Aorta (tissue), 5 donors: ENCODE results near the gene RNASET2. TPM values are rescaled to one million over a fixed set of nuclear protein-coding genes. Genes with fewer than 3 reads are reported as not detected.

ENCODE experiments used
- ATAC-seq: fragments of 200-7000 bp; cut with Tn5 transposase; one replicate; pipeline ENCODE4 v1.9.1; 2022; ENCODE audit warnings: moderate library complexity; ENCODE audit not compliant: low FRiP score
- DNase-seq, 2 donors: peaks; one replicate each; pipeline ENCODE4 v3.0.0-alpha.2; 2020
- H3K27ac ChIP-seq, 2 donors: one replicate each; pipeline ENCODE4 v1.5.1; 2013; ENCODE audit warnings: low read length in 2 of 2, mild to moderate bottlenecking in 2 of 2, moderate library complexity in 2 of 2, control low read depth in 1 of 2, inconsistent platforms in 1 of 2, low read depth in 1 of 2
- H3K27me3 ChIP-seq, 2 donors: one replicate each; pipeline ENCODE4 v1.6.1; 2013; ENCODE audit warnings: control low read depth in 1 of 2, low read length in 1 of 2, mild to moderate bottlenecking in 1 of 2, moderate library complexity in 1 of 2; ENCODE audit not compliant: insufficient read depth in 2 of 2, control insufficient read depth in 1 of 2
- H3K36me3 ChIP-seq, 2 donors: one replicate each; pipeline ENCODE4 v1.6.1; 2013; ENCODE audit warnings: control low read depth in 1 of 2, low read length in 1 of 2, mild to moderate bottlenecking in 1 of 2; ENCODE audit not compliant: insufficient read depth in 2 of 2, control insufficient read depth in 1 of 2
- H3K4me1 ChIP-seq, 2 donors: one replicate each; pipeline ENCODE4 v1.6.1; 2013; ENCODE audit warnings: low read length in 2 of 2, control low read depth in 1 of 2, mild to moderate bottlenecking in 1 of 2, moderate library complexity in 1 of 2; ENCODE audit not compliant: insufficient read depth in 2 of 2, control insufficient read depth in 1 of 2
- H3K4me3 ChIP-seq, 2 donors: one replicate each; pipeline ENCODE4 v1.5.1; 2013; ENCODE audit warnings: low read length in 2 of 2, control low read depth in 1 of 2, mild to moderate bottlenecking in 1 of 2
- H3K9me3 ChIP-seq: one replicate; pipeline ENCODE4 v1.6.1; 2013; ENCODE audit warnings: mild to moderate bottlenecking, low read length; ENCODE audit not compliant: control insufficient read depth
- whole genome bisulfite sequencing, 2 donors: extraction: QIAGEN DNeasy Blood & Tissue Kit; methylation state at CpG; one replicate each; pipeline ENCODE4 v1.1.7; 2013; 5-methylcytosine and 5-hydroxymethylcytosine counted together
- intact Hi-C, 2 donors: fragments of 100-400 bp; cut with DNase I; formaldehyde crosslinking; loops; one replicate each; pipeline versions ENCODE4 v1.14.2 to v1.15.0; 2022
- polyA plus RNA-seq, 2 donors: library from polyadenylated mRNA; stranded (reverse); fragments of 200-250 nt; gene quantifications; one replicate each; pipeline ENCODE4 v1.2.3, GENCODE V29; 2013
- total RNA-seq, 2 donors: library from RNA; stranded (reverse); fragmentation: NEBNext Ultra II Directional; extraction: Animal tissue kit (Norgen Biotek cat#: 25700); gene quantifications; one replicate each; pipeline ENCODE4 v1.2.1, GENCODE V29; 2021
- donor health status: healthy with polysubstance abuse.
- donor health status: Bipolar disorder and iron deficiency.
- donor health status: DM: no; HTN: no; CAD: no.
- donor health status: DM: no; HTN: no; CAD: no.
- donor health status: DM: yes; HTN: yes; CAD: no.

The RNASET2 gene
- total and polyA plus RNA-seq, 4 donors: 23.3 to 64.8 (median 34.4) TPM

DNA sequence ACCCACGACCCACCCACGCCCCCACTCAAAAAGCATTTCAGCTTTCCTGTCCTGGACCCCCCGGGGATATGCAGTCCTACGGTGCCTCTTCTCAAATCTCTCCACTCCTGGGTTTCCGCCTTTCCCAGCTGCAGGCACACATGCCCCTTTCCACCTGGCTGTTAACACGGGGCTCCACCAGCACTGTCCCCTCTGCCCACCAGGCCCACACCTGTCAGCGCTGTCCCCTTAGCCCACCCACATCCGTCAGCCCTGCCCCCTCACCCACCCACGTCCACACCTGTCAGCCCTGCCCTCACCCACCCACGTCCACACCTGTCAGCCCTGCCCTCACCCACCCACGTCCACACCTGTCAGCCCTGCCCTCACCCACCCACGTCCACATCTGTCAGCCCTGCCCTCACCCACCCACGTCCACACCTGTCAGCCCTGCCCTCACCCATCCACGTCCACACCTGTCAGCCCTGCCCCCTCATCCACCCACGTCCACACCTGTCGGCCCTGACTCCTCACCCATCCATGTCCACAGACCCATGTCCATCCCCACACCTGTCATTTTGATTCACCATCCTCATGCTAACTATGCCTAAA, 11.6 kb downstream of the RNASET2 start:
- intact Hi-C loops: no loop called here

DNA sequence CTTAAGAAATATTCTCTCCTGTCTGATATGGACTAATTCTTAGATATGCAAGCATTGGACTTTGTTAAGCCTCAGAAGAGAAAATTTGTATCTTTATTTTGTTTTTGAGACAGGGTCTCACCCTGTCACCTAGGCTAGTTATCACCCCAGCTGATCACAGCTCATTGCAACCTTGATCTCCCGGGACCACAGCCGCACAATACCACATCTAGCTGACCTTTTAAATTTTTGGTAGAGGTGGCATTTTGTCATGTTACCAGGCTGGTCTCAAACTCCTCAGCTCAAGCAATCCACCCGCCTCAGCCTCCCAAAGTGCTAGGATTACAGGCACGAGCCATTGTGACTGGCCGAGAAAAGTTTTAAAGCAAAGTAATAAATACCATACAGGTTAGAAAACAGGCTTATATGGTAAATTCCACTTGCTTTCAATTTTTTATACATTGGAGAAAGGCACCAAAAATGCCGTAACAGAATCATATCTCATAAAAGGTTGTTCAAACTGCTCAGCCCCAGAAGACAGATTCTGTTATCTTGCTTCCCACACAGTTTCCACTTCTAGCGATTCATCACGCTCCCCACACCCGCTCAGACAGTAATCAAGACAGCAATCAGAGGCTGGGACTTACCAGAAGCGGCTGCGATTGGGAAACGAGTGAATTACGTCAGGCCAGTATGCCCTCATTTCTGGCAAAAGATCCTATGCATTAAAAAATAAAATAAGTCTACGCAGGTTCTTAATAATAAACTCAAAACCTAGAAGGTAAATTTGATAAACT, 13.8 kb downstream of the RNASET2 start:
- intact Hi-C loops: no loop called here
- no peak overlapping the region for H3K4me3 ChIP-seq
- H3K4me1 ChIP-seq: no peaks in the 10 kb centered on the region
- H3K36me3 ChIP-seq: peaks cover 0 to 6% of the 10 kb centered on the region in 2 donors
- H3K27ac ChIP-seq: no peak overlapping the region
- no peak for DNase-seq
- H3K9me3 ChIP-seq: no peaks in the 10 kb centered on the region
- WGBS, 2 donors: 90 to 94% methylated on average over 14 of the region's 14 CpGs
- no peaks in the 10 kb centered on the region for H3K27me3 ChIP-seq
- no peak for ATAC-seq

More for the DNA sequence above, 11.6 kb downstream of the RNASET2 start:
- no peaks in the 10 kb centered on the region for H3K27me3 ChIP-seq
- no peak overlapping the region for H3K27ac ChIP-seq
- DNase-seq (no peak), ATAC-seq (no peak)
- H3K4me3 ChIP-seq: no peak overlapping the region
- no peaks in the 10 kb centered on the region for H3K4me1 ChIP-seq
- H3K36me3 ChIP-seq: peaks cover 0 to 4% of the 10 kb centered on the region in 2 donors
- no peaks in the 10 kb centered on the region for H3K9me3 ChIP-seq
- 84 to 95% methylated on average over 14 to 16 of the region's 16 CpGs for WGBS, 2 donors

DNA sequence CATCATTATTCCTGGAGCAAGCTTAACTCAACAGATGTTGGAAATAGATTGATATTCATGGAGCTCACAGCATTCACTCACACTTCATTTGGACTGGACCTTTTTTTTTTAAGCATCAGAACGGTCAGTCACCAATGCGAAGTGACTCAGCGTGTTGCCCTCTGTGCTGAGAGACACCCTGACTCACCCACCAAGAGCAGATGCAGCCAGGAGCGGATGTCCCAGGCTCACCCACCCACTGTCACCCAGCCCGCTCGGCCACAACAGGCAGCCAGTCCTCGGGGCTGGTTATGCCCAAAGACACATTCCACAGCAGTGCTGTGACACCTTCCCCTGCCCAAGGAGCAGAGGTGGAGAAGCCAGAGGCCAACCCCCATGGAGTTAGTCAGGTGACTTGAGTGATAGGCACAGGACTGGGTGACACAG, 15.7 kb downstream of the RNASET2 start:
- DNase-seq (no peak), ATAC-seq (no peak)
- 78 to 89% methylated on average over 7 of the region's 7 CpGs for WGBS, 2 donors

DNA sequence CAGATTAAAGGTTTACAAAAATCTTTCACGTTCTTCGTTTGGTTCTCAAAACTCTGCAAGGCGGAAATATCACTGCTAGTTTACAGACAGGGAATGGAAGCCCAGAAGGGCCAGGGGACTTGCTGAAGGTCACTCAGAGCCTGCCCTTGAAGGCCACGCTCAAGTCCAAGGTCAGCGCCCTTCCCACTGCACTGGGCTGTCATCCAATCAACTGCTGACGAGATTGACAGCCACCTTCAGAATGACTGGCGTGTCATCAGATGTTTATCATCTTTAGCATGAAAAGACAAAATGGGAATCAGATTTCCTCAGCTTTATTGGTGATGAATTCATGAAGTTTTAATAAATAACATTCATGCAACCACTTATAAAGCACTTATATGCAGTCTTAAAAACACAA, 16.5 kb downstream of the RNASET2 start:
- ATAC-seq: no peak
- 88 to 92% methylated on average over 7 of the region's 7 CpGs for WGBS, 2 donors
- Histone ChIP-seq H3K36me3 (peaks cover 0 to 1% of the 10 kb centered on the region in 2 donors), H3K4me1 (no peaks in the 10 kb centered on the region), H3K9me3 (no peaks in the 10 kb centered on the region), H3K4me3 (no peak overlapping the region), H3K27me3 (no peaks in the 10 kb centered on the region), H3K27ac (no peak overlapping the region)
- intact Hi-C loops: no loop called here
- no peak for DNase-seq

More for the DNA sequence above, 15.7 kb downstream of the RNASET2 start:
- Histone ChIP-seq H3K4me1 (no peaks in the 10 kb centered on the region), H3K4me3 (no peak overlapping the region), H3K9me3 (no peaks in the 10 kb centered on the region), H3K27me3 (no peaks in the 10 kb centered on the region), H3K36me3 (peaks cover 0 to 1% of the 10 kb centered on the region in 2 donors), H3K27ac (no peak overlapping the region)
- intact Hi-C loops: no loop called here

DNA sequence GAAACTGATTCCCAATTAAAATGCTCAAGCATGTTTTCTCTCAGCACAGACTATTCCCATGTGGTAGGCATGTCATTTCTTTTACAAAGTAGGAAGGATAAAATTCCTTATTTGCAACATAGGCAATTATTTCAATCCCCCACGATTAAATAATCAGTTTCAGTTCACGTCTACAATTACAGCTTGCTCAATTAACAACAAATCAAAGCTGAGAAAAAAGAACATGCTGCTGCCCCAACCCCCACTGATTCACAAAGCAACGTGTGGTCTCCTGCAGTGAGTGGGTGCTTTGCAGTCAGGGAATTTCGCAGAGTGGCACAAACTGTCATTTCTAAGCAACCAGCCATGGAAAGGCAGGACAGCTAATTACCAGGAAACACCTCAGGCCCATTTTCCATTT, 17.0 kb downstream of the RNASET2 start:
- WGBS, 2 donors: 80 to 85% methylated on average over 4 of the region's 4 CpGs
- DNase-seq (no peak), ATAC-seq (no peak)
- no peak overlapping the region for H3K4me3 ChIP-seq
- intact Hi-C loops: no loop called here
- H3K4me1 ChIP-seq: no peaks in the 10 kb centered on the region
- H3K36me3 ChIP-seq: peaks cover 0 to 1% of the 10 kb centered on the region in 2 donors
- no peaks in the 10 kb centered on the region for H3K9me3 ChIP-seq
- no peak overlapping the region for H3K27ac ChIP-seq
- no peaks in the 10 kb centered on the region for H3K27me3 ChIP-seq

DNA sequence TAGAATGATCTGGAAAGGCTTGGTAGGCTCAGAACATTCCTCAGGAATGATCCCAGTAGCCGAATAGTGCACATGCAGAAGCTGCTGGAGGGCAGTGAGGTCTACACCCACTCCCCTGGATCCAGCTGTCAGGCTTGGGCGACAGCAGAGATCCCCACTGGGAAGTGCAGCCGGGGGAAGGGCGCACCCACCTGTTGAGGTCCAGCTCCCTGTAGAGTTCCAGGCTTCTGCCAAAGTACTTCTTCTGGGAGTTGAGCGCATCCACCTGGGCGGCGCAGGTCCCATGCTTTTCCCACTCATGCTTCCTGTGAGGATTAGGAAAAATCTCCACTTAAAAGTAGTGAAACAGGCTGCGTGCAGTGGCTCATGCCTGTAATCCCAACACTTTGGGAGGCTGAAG, 17.6 kb downstream of the RNASET2 start:
- H3K4me1 ChIP-seq: no peaks in the 10 kb centered on the region
- H3K9me3 ChIP-seq: no peaks in the 10 kb centered on the region
- H3K27ac ChIP-seq: no peak overlapping the region
- WGBS, 2 donors: 96 to 98% methylated on average over 8 of the region's 8 CpGs
- no peak for DNase-seq
- no peaks in the 10 kb centered on the region for H3K27me3 ChIP-seq
- intact Hi-C loops: no loop called here
- no peak overlapping the region for H3K4me3 ChIP-seq
- ATAC-seq: no peak
- peaks cover 0 to 1% of the 10 kb centered on the region in 2 donors for H3K36me3 ChIP-seq

DNA sequence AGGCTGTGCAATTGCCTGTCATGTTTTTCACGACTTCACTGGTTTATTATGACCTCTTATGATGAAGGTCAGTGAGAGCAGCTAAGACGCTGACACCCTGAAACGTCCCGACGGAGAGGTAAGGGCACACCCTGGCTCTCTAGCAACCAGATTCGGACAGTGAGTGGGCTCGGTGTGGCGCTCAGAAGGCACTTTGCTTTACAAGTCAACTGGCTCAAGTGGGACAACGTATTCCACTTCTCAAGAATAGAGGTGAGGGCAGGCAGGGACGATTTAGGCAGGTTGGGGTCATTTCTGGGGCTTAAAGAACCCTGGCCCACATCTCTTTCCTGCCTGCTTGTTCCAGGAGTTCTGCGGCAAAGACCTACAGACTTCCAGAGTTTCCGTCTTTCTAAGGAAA, 18.2 kb downstream of the RNASET2 start:
- no peak overlapping the region for H3K4me3 ChIP-seq
- no peaks in the 10 kb centered on the region for H3K4me1 ChIP-seq
- intact Hi-C loops: no loop called here
- H3K27me3 ChIP-seq: no peaks in the 10 kb centered on the region
- WGBS, 2 donors: 93% methylated on average over 12 of the region's 12 CpGs
- DNase-seq (no peak), ATAC-seq (no peak)
- no peak overlapping the region for H3K27ac ChIP-seq
- no peaks in the 10 kb centered on the region for H3K9me3 ChIP-seq
- peaks cover 0 to 1% of the 10 kb centered on the region in 2 donors for H3K36me3 ChIP-seq

DNA sequence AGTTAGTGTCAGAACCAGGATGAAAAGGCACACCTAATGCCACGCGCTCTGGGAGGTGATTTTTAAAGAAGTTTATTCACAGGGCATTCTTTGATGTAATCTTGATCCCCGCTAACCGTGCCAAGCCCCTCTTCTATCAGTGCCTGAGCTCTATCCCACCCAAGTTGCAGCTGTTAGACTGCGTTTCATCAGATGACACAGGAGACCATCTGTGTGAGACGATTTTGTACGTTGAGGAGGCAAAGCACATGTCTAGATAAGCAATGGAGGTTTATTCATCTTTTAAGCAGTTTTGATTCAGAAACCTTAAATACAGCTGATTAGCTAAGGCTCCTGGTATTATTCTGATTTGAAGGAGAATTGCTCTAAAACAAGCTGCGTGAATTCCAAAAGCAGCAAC, 18.6 kb downstream of the RNASET2 start:
- Histone ChIP-seq H3K27ac (no peak overlapping the region), H3K36me3 (peaks cover 0 to 1% of the 10 kb centered on the region in 2 donors), H3K4me1 (no peaks in the 10 kb centered on the region), H3K9me3 (no peaks in the 10 kb centered on the region), H3K4me3 (no peak overlapping the region), H3K27me3 (no peaks in the 10 kb centered on the region)
- intact Hi-C loops: no loop called here
- DNase-seq: no peak
- no peak for ATAC-seq
- 94 to 95% methylated on average over 8 of the region's 8 CpGs for WGBS, 2 donors
